Bladder microvascular endothelial cell (primary cell): ENCODE measurements around the gene SERPINA5. TPM values are rescaled to one million over a fixed set of nuclear protein-coding genes. Genes with fewer than 3 reads are reported as not detected.

ENCODE experiments used
- total RNA-seq: library from RNA; depleted of rRNA; stranded (reverse); fragments of >200 nt; gene quantifications from 2 replicates; pipeline ENCODE4 v1.2.3, GENCODE V29; 2014

The SERPINA5 gene, protein sequence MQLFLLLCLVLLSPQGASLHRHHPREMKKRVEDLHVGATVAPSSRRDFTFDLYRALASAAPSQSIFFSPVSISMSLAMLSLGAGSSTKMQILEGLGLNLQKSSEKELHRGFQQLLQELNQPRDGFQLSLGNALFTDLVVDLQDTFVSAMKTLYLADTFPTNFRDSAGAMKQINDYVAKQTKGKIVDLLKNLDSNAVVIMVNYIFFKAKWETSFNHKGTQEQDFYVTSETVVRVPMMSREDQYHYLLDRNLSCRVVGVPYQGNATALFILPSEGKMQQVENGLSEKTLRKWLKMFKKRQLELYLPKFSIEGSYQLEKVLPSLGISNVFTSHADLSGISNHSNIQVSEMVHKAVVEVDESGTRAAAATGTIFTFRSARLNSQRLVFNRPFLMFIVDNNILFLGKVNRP
- total RNA-seq: 0.31 TPM in 1 of 2 replicates, not detected in the other

DNA sequence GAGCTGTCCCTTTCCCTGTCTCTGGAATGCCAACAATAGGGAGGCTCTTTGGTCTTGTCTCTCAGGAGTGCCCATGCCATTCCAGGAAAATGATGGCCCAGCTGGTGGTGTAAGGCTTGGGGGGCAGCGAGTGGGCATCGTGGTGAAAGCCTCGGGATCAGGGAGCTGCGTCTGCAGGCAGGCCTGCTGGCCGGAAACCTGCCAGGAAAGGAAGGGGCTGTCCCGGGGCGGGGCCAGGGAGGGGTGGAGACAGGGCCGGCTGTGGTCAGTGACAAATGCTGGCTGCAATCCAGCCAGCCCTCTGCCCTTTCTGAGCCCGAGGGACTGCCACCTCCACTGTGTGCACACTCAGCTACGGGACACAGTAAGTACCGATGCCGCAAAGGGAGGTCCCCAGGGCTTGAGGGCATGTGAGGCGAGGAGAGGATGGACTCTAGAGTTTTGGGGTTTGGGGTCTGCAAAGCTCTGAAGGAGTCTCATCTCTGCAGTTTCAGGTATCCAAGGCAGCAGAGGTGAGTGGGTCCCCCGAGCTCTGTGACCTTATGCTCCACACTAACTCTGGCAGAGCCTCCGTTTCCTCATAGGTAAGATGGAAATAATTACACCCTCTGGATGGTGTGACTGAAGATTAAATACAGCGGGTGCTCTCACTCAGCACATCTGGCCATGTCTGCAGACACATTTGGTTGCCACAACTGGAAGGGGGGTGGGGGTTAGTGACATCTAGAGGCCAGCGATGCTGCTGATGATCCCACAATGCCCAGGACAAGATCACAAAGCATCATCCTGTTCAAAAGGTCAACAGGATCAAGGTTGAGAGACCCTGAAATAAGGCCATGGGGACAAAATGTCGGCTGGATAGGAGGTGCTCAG is at the start of gene SERPINA5:
SERPINA5 (plus strand) TSS at position 300 of the 873 bp plus-strand sequence. CDS start 5,937 bp downstream, outside the sequence.

DNA sequence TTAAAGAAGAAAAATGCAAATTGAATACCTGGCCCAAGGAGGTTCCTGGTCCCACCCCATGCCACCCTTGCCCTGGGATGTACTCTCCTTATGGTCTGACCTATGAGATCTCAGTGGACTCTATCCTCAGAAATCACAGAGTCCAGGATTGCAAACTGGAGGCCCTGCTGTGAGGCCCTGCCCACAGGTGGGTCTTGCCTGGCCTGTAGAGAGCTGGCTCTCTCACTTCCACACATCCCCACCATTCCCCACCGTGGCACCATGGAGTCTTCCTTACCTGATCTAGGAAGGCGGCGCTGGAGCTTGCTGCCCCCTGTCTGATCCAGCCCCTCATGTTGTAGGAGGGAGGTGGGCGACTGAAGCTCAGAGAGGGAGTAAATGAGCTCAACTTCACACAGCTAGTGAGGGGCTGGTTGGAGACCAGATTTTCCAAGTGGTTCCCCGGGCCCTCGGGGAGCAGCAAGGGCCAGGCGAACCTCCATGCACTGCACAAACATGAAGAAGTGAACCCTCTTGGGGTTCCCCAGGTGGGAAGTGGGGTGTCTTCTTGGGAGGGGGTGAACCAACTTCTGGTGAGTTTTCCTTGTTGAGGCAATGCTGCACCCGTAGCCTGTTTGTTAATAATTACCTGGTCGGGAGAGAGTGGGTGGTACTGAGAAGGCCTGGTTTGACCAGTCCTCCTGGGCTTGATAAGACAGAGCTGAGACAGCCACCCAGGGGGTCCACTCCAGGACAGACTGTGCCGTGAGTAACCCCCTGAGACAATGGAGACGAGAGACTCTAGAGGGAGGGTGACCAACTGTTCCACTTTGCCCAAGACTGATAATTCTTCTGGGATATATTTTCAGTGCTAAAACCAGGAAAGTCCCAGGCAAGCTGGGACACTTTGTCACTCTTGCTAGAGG is 20.2 kb upstream of the SERPINA5 start, which contains the start of gene SERPINA4:
SERPINA4 (plus strand) TSS at position 692 of the 905 bp plus-strand sequence. CDS start 2,041 bp downstream, outside the sequence.

DNA sequence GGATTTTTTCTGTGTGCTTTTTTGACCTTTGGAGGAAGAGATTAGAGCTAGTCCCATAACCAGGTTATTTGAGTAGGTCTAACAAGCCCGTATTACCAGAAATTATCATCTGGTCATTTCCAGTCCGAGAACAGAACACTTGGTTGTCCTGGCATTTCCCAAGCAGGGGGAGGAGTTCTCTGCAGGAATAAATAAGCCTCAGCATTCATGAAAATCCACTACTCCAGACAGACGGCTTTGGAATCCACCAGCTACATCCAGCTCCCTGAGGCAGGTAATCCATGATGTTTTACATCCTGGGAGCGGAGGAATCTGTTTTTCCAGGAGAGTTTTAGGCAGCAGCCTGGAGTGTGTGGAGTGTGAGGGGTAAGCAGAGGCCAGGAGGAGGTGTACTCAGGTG is 30.9 kb downstream of the SERPINA5 start, which contains the start of gene SERPINA3:
SERPINA3 (plus strand) TSS at position 218 of the 400 bp plus-strand sequence. CDS start 2,051 bp downstream, outside the sequence.

Other genes starting within 250 kb of the SERPINA5 start
- not detected in 2 replicates for gene SERPINA2, start 214.7 kb upstream of the SERPINA5 start, total RNA-seq
- not detected in 2 replicates for gene SERPINA1, start 192.8 kb upstream of the SERPINA5 start, total RNA-seq
- gene SERPINA11, start 128.6 kb upstream of the SERPINA5 start, total RNA-seq: not detected in 2 replicates
- gene SERPINA9, start 105.2 kb upstream of the SERPINA5 start, total RNA-seq: not detected in 2 replicates
- not detected in 2 replicates for gene SERPINA12, start 72.0 kb upstream of the SERPINA5 start, total RNA-seq
- not detected in 2 replicates for gene SERPINA4, start 20.0 kb upstream of the SERPINA5 start, total RNA-seq
- gene SERPINA3, start 31.0 kb downstream of the SERPINA5 start, total RNA-seq: 0.16 and 0.19 TPM in 2 replicates
- gene GSC, start 188.7 kb downstream of the SERPINA5 start, total RNA-seq: not detected in 2 replicates